Measurements from ENCODE around the gene EPB41.
"Not testable (repeated sequence)": the region's sequence is repeated elsewhere in the genome, so short reads cannot be mapped to it uniquely, and the experiment has no call there.

The EPB41 gene

DNA sequence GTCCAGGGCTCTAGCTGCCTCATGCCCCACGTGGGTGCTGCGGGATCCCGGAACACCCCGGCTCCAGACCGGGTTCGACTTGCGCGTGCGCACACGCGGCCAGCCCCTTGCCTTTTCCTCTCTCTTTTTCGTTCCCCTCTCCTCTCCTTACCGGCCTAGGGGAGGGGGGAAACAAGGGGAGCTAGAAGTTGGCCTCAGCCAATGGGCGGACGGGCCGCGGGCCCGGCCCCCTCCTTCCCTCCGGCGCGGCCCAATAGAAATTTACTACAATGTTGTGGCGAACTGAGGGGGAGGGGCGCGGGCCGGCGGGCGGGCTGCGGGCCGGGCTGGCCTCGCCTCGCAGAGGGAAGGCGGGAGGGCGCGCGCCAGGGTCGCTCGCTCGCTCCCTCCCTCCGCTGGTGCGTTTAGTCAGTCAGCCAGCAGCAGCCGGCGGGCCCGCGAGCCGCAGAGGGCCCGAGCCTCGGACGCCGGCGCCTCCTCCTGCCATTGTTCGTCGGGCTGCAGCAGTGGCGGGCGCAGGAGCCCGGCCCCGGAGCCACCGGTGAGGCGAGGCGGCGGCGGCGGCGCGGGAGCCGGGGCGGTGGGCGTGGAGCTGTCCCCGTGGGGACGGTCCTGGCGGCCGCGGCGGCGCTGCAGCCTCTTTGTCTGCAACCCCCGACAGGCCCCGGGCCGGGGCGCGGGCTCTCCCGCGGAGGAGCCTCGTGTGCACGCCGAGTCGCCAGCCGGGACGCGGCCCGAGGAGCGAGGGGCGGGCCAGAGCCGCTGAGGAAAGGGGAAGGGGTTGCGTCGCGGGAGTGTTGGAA is at the start of gene EPB41:
Gene EPB41 (plus strand): TSS at position 342 of the 803 bp plus-strand sequence. CDS start 72,869 bp downstream, outside the sequence.
- TF ChIP-seq, protein P1, sequence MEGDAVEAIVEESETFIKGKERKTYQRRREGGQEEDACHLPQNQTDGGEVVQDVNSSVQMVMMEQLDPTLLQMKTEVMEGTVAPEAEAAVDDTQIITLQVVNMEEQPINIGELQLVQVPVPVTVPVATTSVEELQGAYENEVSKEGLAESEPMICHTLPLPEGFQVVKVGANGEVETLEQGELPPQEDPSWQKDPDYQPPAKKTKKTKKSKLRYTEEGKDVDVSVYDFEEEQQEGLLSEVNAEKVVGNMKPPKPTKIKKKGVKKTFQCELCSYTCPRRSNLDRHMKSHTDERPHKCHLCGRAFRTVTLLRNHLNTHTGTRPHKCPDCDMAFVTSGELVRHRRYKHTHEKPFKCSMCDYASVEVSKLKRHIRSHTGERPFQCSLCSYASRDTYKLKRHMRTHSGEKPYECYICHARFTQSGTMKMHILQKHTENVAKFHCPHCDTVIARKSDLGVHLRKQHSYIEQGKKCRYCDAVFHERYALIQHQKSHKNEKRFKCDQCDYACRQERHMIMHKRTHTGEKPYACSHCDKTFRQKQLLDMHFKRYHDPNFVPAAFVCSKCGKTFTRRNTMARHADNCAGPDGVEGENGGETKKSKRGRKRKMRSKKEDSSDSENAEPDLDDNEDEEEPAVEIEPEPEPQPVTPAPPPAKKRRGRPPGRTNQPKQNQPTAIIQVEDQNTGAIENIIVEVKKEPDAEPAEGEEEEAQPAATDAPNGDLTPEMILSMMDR (IDR thresholded peaks at IDR 0.05; ENCODE audit: low read depth, low read length): no peak
- TF ChIP-seq MYC (IDR thresholded peaks at IDR 0.05; ENCODE audit: low read depth, low read length) (peak; percentile 66), POLR2A (IDR thresholded peaks at IDR 0.05; ENCODE audit: extremely low read depth, insufficient read length) (peak; percentile 56)
- TF ChIP-seq, protein P2, sequence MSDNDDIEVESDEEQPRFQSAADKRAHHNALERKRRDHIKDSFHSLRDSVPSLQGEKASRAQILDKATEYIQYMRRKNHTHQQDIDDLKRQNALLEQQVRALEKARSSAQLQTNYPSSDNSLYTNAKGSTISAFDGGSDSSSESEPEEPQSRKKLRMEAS (IDR thresholded peaks at IDR 0.05; ENCODE audit: low read depth, low read length): peak; percentile 94
- H3K4me3 ChIP-seq (ENCODE audit: low read depth, low read length): peak within 1 kb of the TSS; percentile 77
- DNase-seq (ENCODE audit: low read depth): peak; percentile 98

DNA sequence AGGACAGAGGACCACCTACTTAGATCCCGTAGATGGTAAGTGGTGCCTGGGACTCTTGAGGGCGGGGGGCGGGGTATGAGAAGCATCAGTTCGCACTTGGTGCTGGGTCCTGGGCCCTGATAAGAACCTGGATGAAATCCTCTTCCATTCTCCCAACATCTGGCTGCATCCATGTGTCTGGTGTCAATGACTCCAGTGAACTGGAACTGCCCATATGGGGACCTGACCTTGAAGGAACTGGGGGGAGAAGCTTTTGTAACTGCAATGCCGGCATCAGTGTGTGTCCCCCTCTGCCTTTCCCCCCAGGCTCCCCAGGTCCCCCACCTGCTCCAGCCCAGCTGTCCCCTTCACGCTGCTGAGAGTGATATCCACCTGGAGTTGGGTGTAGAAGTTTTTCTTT is 49.7 kb upstream of the EPB41 start:
- no peak for DNase-seq (ENCODE audit: low read depth)
- no peak for TF ChIP-seq POLR2A (IDR thresholded peaks at IDR 0.05; ENCODE audit: extremely low read depth, insufficient read length)
- no peak overlapping the region for H3K4me3 ChIP-seq (ENCODE audit: low read depth, low read length)

DNA sequence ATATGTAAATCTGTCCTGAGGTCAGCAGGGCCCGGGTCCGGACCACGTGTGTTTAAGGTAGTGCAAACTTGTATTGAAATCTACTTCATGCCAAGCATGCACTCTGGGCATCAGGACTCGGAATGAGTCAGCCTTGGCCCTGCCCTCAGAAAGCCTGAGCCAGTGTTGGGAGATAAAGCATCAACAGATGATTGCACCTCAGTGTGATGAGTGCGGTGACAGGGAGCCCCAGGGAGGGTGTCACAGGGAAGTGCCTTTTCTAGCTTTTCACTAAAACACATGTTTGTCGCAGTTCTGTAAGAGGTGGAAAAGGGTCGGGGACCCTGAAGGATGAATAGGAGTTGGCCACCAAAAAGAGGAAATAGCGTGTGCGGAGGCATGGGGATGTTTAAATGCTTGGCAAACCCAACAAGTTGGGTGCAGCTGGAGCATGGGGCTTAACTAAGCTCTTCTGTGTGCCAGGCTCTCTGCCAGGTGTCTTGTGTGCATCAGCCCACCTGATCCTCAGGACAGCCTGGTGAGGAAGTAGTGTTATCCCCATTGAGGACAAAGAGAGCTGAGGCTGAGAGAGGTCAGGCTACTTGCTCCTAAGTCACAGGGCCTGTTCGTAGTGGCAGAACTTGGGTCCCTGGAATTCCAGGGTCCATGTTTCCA is 48.2 kb upstream of the EPB41 start:
- DNase-seq (ENCODE audit: low read depth): peak; percentile 39
- no peak for TF ChIP-seq POLR2A (IDR thresholded peaks at IDR 0.05; ENCODE audit: extremely low read depth, insufficient read length)
- TF ChIP-seq, protein P2 (IDR thresholded peaks at IDR 0.05; ENCODE audit: low read depth, low read length): peak; percentile 59; the same call in 1 of the 2 replicates
- H3K4me3 ChIP-seq (ENCODE audit: low read depth, low read length): no peak overlapping the region

DNA sequence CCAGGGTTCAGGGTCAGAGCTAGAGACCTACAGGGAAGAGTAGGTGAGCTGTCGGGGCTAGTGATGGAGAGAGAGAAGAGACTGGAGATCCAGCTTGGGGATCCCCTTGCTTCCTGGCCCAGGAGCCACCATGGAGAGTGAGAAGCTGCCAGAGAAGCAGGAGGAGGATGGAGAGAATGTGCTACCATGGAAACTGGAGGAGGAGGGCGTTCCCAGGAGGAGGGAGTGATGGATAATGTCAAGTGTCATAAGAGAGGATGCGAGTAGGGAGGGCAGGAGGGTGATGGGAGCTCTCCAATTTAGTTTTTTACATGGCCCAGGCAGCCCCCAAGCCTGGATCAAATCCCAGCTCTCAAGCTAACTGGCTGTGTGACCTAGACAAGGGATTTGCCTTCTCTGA is 46.5 kb upstream of the EPB41 start:
- TF ChIP-seq POLR2A (IDR thresholded peaks at IDR 0.05; ENCODE audit: extremely low read depth, insufficient read length) (no peak), MYC (IDR thresholded peaks at IDR 0.05; ENCODE audit: low read depth, low read length) (no peak)
- TF ChIP-seq, protein P1 (IDR thresholded peaks at IDR 0.05; ENCODE audit: low read depth, low read length): no peak
- TF ChIP-seq, protein P2 (IDR thresholded peaks at IDR 0.05; ENCODE audit: low read depth, low read length): no peak
- H3K4me3 ChIP-seq (ENCODE audit: low read depth, low read length): no peak overlapping the region
- no peak for DNase-seq (ENCODE audit: low read depth)

DNA sequence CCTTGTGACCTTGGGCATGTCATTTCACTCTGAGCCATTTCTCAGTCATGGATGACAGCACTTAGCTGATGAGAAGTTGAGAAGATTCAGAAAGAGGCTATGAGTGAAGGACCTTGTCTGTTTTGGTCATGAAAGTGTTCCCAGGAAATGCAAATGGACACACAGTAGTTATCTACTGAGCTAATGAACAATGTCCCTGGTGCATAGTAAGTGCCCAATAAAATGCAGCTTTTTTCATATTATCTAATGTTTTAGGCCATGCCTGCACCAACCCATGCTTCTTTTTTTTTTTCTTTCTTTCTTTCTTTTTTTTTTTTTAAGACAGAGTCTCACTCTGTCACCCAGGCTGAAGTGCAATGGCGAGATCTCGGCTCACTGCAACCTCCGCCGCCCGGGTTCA is 44.4 kb upstream of the EPB41 start:
- DNase-seq (ENCODE audit: low read depth): no peak
- TF ChIP-seq MYC (IDR thresholded peaks at IDR 0.05; ENCODE audit: low read depth, low read length) (no peak), POLR2A (IDR thresholded peaks at IDR 0.05; ENCODE audit: extremely low read depth, insufficient read length) (no peak)
- TF ChIP-seq, protein P1 (IDR thresholded peaks at IDR 0.05; ENCODE audit: low read depth, low read length): no peak
- TF ChIP-seq, protein P2 (IDR thresholded peaks at IDR 0.05; ENCODE audit: low read depth, low read length): no peak
- H3K4me3 ChIP-seq (ENCODE audit: low read depth, low read length): no peak overlapping the region

DNA sequence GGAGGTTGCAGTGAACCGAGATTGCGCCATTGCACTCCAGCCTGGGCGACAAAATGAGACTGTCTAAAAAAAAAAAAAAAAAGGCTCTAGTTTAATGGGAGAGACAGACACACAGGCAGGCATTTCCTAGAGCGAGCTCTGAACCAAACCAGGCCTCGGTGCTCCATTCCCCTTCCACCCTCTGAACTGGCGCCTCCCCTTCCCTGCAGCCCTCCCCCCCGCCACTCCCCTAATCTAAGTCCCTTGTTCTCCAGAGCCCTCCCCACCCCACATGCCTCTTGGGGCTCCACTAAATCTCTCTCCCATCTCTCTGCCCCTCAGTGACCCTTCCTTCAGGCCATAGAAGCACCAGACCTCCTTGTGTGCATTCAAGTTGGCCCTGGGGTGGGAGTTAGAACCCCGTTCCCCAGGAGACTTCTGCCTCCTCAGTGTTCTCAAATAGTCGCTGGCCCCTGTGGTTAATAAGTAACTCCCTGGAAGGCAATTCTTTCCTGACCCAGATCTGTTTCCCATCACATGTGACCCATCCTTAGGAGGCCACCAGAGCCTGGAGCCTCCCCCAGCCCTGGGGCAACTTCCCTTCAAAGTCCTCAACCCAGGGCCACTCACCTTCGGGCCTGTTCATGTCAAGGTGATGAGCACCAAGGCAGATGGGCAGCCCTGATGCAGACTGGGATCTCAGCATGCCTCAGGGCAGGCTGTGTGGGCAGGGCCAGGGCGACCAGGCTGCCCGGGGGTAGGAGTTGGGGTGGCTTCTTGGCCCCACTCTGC is 42.6 kb upstream of the EPB41 start:
- TF ChIP-seq, protein P1 (IDR thresholded peaks at IDR 0.05; ENCODE audit: low read depth, low read length): no peak
- TF ChIP-seq POLR2A (IDR thresholded peaks at IDR 0.05; ENCODE audit: extremely low read depth, insufficient read length): no peak
- TF ChIP-seq MYC (IDR thresholded peaks at IDR 0.05; ENCODE audit: low read depth, low read length): no peak
- TF ChIP-seq, protein P2 (IDR thresholded peaks at IDR 0.05; ENCODE audit: low read depth, low read length): no peak
- DNase-seq (ENCODE audit: low read depth): no peak

DNA sequence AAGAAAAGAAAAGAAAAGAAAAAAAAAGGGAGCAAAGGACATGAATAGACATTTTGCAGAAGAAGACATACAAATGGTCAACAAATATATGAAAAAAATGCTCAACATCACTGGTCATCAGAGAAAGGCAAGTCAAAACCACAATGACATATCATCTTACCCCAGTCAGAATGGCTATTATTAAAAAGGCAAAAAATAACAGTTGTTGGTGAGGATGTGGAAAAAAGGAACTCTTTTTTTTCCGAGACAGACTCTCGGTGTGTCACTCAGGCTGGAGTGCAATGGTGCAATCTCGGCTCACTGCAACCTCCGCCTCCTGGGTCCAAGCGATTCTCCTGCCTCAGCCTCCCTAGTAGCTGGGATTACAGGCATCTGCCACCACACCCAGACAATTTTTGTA is 39.2 kb upstream of the EPB41 start:
- peak; percentile 47 for DNase-seq (ENCODE audit: low read depth)
- H3K4me3 ChIP-seq (ENCODE audit: low read depth, low read length): not testable (repeated sequence)

More for the DNA sequence above, 42.6 kb upstream of the EPB41 start:
- no peak overlapping the region for H3K4me3 ChIP-seq (ENCODE audit: low read depth, low read length)
